HK-2 (cell line): ENCODE results near the gene NAPG.
"Not testable (repeated sequence)": the region's sequence is repeated elsewhere in the genome, so short reads cannot be mapped to it uniquely, and the experiment has no call there.

ENCODE experiments used
- DNase-seq: peaks from one replicate; pipeline ENCODE4 v3.0.0-alpha.2; 2018; ENCODE audit not compliant: unreplicated experiment

Gene NAPG

GRCh38 chr18:10514082-10514481, 11.7 kb upstream of the NAPG start:
- DNase-seq, result no peak

DNA sequence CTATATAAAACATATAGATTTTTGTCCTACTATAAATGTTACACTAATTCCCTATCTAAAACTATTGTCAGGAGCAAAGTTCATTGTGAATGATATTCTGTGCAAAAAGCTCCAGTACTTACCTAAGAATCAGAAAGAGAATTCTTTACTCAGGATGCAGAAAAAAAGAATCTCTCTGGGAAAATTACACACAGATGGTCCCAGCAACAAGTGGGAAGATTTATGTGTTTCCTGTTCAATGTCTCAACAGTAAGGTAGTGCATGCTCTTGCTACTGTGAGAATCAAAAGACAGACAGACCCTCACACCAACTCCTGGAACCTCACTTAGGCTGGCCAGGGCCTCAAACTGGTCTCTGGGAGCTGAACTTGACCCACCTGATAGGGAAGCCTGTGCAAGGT, 11.2 kb upstream of the NAPG start:
- no peak for DNase-seq

GRCh38 chr18:10515456-10515855, 10.4 kb upstream of the NAPG start:
- DNase-seq, result no peak

DNA sequence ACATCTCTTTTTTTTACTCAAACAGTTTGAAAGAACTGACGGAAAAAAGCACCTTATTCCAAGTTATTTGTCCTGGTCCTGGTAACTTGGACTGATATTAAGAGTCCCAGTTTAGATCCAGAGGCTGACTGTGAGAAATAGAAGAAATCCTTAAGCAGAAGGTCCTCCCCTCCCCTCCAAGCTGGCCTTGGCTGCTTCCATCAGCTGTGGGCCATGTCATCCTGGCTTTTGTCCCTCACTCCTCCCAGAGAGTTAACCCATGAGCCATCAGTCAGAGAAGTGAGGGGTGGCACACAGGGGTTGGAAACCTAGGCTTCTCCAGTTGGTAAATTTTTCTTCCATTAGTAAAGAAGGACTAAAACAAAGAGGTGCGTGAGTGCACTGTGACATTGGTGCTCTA, 9.7 kb upstream of the NAPG start:
- no peak for DNase-seq

DNA sequence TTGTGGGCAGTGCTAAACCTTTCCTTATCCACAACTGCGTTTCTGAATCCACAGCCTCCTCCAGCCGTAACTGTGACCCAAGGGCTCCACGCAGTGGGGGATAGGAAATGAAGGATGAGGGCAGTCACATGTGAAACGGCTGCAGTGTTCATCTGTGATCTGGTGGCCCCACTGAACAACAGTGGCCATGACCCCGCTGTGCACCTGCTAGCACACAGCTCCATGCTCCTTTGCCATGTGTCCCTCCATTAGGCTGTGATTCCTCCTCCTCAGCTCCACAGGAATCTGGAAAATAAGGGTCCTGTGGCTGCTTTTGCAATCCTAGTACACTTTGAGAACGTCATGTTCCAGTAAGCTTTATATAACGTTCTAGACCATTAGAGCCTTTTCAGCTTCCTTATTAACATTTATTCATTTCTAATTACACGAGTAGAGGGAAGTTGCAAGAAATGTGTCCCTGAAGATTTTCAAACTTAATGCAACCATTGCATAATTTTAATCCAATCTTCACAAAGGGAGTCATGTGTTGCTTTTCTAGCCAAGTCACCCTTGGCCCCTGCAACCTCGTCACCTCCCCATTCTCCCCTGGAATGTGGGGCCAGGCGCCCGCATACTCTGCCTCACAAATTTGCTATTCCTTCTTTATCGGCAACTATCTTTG, 7.1 kb upstream of the NAPG start:
- no peak for DNase-seq

GRCh38 chr18:10519366-10519765, 6.5 kb upstream of the NAPG start:
- no peak for DNase-seq

DNA sequence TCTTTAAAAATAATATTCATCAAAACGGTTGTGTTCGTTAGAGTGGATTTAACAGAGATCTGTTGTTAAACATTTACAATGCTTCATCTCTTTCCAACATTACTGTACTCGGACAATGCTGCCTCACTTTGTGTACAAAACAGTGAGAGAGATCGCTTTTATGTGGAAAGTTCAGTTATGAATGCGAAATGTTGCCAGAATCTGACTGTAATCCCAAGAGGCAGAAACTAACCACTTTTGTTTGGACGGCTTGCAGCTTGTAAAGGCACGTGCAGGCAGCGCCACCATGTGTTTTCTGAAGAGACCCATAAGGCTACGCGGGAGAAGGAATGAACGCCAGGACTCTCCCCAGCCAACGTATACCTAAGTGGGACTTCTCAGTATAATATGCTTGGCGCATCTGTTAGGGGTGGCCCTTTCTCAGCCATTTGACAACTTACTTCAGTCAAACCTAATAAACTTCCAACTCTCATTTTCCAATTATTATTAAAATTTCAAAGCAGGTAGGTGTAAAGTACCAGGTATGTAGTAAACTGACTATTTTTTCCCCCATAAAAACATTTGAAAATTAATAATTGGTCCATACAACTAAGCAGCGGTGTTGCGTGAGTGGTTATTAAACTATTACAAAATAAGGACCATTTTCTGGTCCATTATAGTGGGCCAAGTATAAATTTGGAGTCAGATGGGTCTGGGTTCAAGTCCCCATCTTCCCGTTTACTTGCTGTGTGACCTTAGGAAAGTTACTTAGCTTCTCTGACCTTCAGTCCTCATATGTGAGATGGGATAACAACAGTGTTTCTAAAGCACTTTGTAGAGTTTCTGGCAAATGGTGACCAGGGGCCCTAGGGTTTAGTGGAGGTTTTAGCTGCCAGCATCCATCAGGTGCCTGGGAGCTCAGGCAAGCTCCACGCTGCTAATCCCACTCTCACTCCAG, 5.6 kb upstream of the NAPG start:
- peak; percentile 32 for DNase-seq

DNA sequence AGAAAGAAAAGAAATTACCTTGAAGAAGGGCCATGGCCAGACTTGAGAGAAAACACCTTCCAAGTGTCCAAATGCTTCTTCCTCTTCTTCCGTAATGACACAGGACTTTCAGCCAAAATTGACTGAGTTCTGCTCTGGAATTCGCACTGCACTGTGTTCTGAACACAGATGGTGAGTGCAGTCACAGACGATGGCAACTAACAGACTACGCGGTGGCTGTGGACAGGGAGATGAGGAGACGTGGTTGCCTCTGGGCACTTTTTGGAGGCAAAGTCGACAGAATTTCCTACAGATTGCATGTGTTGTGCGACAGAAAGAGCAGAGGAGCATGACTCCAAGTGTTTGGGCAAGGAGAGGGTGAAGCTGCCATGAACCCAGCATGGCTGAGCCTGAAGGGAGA, 4.3 kb upstream of the NAPG start:
- no peak for DNase-seq

DNA sequence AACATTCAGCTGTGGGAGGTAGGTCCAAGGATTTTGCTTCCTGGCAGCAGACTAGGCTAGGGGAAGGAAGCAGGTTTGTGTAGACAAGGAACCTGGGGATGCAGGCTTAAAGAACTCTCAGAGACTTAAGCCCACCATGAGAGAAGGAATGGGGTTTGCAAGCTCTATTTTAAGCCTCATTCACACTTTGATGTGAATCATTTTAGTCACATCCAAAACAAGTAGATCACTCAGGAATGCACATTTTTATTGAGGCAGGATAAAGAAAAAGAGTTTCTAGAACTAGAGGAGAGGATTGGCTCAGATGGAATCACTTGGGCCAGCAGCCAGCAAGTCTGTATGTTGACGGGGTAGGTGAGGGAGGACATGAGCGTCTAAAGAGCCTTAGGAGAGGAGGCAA, 3.3 kb upstream of the NAPG start:
- no peak for DNase-seq

DNA sequence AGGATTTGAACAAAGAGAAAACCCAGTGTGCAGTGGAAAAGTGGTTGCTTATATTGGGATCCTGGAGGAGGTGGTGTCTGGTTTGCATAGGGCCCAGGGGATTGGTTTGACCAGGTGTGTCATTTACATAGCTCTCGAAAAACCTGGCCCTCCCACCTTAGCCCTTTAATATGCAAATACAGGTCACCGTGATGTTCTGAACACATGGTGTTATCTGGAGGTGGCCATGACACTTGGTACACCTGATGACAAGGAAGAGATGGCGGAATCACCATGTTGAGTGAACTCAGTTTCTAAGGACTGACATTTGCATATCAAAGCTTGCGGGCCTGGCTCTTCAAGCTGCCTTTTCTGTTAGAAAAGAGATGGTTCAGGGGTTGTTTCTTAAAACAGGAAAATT, 2.3 kb upstream of the NAPG start:
- no peak for DNase-seq

DNA sequence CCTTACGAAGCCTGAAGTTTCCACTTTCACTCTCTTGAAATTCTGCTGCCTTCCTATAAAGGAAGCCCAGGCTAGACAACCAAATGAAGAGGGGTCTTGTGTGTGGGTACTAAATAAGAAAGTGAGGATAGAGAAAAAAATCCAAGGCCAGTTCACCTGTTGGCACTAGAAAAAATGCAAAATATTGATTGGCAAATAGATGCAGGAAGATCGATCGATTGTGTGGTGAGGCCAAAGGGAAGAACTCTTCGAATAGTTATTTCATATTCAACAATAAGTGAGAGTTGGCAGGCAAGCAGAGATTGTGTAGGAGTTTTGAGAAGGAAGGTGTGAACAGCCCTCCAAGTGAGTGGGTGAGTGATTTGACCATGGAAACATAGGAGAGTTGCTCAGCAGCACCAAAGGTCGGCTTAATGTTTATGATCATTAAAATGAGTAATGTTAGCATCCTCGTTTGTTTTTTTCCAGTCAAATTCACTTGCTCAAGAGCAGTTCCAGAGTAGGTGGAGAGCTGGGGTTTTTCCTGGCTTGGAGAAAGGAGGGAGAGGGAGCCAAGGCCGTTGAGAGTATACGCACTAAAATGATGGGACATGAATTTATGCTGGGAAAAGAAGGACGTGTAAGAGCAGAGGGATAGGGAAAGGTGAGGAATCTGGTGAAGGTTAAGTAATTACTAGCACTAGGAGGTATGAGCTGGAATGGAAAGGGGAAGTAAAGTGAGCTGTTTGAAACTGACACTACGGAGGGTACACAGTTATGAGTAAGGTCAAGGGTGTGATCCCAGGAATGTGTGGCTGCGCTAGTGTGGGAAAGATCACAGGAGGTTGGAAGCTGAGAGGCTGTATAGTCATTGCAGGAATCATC, 1.1 kb upstream of the NAPG start:
- DNase-seq, result peak; percentile 35

GRCh38 chr18:10525371-10525691, 496 bp upstream of the NAPG start:
- DNase-seq, result no peak

DNA sequence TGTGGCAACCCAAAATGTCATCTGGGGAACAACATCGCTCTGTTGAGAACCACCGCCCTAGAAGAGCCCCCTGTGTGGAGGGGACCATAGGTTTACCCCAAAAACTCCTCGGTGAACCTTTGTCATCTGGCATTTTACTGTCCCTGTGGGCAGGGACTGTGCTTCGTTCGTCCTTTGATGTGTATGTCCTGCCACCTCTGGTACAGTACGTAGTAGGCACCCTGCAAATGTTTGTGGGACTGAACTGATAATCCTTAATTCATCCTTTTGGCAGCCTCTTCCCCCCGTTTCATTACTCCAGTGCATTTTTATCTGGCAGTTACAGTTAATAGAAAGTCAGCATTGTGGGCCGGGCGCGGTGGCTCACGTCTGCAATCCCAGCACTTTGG, 728 bp downstream of the NAPG start:
- no peak for DNase-seq

DNA sequence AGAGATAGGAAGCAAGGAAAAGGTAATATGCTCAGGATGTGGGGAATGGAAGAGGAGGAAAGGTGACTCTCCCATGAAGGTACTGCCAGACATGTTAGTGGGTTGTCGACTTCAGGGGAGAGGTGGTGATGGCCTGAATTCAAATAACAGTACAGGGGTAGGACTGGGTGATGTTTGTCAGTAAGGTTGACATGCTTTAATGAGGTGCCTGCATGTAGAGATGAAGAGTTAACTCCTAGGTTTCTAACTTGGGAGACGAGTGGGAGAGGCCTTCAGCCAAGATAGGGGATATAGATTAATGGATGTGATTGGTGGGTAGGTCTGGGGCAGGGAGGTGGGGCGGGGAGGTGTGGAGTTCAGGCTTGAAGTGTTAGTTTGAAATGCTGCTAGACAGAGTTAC, 2.6 kb downstream of the NAPG start:
- no peak for DNase-seq

- no peak for DNase-seq
Observed at GRCh38 chr18:10530002-10530401, 4.2 kb downstream of the NAPG start.

DNA sequence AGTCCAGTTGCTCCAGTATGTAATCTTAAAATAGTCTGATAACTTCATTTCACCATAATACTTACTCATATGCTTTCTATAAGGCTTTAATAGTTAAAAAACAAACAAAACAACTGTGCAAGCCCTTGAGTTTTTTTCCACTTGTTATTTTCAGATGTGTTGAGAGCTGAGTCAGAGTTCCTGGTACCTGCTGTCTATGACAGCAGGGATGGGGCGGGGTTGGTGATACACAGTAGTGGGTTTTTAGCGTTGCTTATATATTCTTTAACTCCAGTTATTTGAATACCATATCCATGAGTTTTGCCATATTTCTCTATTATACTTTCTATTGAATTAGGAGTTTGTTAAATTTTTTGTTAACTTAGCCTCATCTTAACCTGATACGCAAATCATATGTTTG, 5.0 kb downstream of the NAPG start:
- DNase-seq, result no peak

DNA sequence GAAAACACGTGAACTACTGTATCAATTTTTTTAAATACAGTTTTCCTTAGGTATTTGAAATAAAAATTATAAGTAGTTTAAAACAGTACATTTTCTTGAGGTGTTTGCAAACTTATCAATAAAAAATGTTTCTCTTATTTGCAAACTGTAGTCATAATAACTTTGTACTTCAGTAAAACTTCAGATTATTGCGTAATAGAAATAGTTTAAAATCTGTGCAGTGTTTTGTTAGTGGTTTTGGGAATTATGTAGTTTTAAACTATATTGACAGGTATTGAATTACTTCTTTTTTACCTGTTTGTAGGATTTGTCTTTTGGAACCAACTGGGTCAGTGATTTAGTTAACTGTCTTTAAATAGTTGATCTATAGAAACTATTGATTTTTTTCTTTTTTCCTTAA, 7.3 kb downstream of the NAPG start:
- DNase-seq, result no peak

DNA sequence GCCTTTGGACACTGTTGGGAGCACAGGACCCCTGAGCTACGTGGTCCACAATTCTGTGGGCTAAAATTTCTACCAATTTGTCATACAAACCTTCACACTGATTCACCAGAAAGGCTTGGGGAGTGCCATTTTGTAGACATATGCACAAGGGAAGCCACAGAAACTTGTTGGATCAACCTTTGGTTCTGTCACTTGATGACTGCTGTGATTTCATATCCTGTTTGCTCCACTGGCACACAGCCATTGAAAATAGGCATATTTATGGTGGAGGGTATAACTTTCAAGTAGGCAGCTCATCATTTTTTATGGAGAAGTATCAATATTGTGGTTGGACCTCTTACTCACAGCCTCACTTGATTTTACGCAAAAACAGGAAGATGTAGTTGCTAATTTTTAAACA, 10.5 kb downstream of the NAPG start:
- no peak for DNase-seq

DNA sequence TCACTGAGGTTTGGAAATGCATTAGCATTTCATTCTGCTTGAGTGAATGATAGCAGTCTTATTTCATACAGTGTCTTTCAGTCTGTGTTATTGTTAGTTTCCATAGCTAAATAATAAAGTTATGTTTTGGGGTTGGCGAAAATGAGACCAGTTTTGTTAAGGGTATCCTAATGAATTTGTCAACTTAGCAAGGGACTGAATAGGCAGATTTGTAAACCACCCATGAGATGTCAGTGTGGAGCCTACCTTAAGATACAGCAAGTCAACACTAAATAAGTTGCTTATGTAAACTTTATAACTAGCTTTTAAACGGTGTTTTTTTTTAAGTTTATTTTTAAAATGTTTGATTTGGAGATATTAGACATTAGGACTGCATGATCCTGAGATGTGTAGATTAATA, 11.9 kb downstream of the NAPG start:
- DNase-seq, result no peak

DNA sequence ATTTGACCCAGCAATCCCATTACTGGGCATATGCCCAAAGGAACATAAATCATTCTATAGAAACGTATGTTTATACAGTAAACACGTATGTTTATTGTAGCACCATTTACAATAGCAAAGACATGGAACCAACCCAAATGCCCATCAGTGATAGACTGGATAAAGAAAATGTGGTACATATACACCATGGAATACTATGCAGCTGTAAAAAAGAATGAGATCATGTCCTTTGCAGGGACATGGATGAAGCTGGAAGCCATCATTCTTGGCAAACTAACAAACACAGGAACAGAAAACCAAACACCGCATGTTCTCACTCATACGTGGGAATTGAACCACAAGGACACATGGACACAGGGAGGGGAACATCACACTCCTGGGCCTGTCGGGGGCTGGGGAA, 13.3 kb downstream of the NAPG start:
- DNase-seq, result not testable (repeated sequence)

- no peak for DNase-seq
Observed at GRCh38 chr18:10543277-10543676, 17.4 kb downstream of the NAPG start.

- no peak for DNase-seq
Observed at GRCh38 chr18:10544093-10544748, 18.4 kb downstream of the NAPG start.
